Retina (tissue), 1 donor: ENCODE data around the gene C14orf180.
"Not testable (repeated sequence)": the region's sequence is repeated elsewhere in the genome, so short reads cannot be mapped to it uniquely, and the experiment has no call there.

ENCODE experiments used
- DNase-seq: peaks from one replicate; pipeline ENCODE4 v3.0.0-alpha.2; 2016

Gene C14orf180

DNA sequence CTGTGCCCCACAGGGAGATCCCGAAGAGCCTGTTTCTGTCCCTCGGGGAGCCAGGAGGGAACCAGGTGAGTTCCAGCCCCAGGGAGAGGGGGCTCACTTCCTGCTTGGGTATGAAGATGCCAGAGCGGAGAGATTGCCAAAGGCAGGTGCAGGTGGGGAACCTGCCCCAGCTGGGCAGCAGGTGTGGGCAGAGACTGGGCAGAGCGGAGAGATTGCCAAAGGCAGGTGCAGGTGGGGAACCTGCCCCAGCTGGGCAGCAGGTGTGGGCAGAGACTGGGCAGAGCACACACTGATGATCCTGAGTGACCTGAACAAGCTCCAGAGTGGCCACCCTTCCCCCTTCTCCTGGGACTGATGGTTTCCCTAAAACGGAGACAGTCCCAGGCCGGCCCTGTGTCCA, 375 bp downstream of the C14orf180 start:
- DNase-seq: not testable (repeated sequence)

DNA sequence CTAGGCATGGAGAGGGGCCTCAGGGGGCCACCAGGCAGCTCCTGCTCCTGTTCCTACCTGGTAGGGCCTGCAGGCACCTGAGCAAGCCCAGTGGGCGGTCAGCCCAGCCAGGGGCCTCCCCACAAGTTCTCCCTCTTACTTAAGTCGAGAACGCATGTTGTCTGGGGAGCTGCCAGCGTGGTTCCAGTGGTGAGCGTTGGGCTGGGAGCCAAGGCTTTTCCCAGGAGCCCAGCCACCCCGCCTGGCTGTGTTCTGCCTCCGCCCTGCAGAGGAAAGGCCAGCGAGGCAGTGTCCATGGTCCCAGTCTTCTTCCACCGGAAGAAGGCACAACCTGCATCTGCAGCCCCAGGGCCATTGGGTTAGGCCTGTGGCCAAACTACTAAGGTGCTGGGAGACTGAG, 1.4 kb downstream of the C14orf180 start:
- DNase-seq: no peak

DNA sequence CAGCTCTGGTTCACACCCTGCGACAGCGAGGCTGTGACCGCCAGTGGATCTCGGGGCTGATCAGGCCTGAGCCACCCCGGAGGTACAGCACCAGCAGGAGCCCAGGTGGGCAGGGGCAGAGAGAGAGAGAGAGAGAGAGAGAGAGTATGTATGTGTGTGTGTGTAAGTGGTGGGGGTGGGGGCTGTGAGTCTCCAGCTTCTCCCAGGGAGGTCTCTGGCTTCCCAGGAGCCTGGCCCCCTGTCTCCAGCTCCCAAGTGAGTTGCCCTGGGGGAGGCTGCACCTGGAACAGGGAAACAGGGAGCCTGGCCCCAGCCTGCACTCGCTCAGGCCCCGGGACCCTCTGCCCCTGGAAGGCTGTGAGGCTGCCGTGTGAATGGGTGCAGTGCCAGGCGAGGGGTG, 2.0 kb downstream of the C14orf180 start:
- DNase-seq: no peak

DNA sequence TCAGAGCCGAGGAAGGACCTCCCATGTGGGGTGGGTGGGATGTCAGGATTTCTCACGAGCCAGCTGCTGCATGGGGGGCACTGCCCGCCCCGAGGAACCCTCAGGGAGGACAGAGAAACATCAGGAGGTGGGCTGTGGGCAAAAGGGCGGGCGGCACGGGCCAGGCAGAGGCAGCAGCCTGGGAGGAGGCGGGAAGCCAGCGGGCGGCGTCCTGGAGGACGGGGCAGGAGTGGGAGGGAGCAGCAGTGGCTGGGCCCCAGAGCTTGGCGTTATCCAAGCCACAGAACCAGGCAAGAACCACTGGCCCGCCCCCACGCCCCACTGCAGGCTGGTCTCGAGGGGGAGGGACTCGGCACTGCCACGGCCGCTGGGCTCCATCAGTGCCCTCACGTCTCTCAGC, 2.4 kb downstream of the C14orf180 start:
- no peak for DNase-seq

DNA sequence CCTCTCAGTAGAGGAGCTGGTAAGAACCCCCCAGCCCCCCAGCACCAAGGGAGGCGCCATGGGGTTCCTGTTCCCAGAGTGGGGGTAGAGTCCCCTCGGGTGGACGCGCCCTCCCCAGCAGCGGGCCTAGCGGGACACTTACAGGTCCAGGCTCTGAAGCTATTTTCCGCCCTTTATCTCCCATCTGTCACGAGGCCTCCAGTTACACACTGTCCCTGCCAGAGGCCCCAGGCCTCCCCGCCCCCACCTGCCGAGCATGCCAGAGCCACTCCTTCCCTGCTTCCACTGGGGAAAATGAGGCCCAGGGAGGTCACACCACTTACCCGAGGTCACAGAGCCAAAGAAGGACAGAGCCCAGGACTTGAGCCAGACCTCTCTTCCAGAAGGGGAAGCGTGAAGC, 3.1 kb downstream of the C14orf180 start:
- DNase-seq: no peak

DNA sequence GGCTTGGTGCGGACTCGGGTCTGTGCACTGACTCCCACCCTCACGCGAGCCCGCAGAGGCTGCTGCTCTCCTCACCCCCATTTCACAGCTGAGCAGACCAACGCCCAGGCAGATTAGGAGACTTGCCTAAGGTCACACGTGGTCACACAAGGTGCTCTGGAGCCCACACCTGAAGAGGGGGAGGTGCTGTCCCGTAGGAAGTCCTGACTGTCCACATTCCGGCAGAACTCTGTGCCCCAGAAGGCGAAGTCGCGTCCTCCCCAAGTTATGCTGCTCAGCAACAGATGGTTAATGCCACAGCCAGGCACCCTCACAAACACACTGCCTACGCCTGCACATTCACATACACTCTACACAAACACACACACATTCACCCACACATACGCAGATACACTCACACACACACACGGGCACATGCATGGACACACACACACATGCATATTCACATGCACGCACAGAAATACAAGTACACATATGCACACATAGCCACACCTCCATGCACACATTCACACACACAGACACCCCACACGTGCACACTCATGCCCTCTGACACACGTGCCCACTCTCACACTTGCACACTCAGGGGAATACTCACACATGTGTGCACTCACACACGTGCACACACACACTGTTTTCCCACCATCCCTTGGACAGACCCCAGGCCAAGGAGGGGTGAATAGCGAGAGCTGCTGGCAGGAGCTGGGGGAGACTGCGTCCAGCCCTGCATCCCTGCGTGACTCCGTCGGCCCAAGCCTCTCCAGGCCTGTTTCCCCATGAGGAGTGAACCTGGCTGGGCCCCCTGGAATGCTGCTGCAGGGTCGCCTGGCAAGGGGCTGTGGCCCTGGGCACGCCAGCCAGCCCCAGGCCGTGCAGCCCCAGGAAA, 4.1 kb downstream of the C14orf180 start:
- no peak for DNase-seq

DNA sequence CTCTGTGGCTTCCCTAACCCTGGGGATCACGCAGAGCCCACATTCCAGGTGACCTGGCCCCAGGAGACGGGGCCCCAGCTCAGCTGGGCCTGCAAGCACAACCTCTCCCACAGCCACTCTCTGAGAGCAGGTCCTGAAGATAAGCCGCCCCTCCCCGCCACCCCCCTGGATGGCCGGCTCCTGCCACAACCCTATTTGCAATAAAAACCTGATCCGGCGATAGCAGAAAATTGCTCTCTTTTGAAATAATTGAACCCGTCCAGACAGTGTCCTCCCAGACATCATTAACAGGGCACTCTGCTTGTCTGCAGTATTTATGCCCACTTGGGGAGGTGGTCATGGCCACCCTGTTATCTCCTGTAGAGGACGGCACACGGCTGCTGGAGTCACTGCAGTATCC, 5.0 kb downstream of the C14orf180 start:
- DNase-seq: no peak

DNA sequence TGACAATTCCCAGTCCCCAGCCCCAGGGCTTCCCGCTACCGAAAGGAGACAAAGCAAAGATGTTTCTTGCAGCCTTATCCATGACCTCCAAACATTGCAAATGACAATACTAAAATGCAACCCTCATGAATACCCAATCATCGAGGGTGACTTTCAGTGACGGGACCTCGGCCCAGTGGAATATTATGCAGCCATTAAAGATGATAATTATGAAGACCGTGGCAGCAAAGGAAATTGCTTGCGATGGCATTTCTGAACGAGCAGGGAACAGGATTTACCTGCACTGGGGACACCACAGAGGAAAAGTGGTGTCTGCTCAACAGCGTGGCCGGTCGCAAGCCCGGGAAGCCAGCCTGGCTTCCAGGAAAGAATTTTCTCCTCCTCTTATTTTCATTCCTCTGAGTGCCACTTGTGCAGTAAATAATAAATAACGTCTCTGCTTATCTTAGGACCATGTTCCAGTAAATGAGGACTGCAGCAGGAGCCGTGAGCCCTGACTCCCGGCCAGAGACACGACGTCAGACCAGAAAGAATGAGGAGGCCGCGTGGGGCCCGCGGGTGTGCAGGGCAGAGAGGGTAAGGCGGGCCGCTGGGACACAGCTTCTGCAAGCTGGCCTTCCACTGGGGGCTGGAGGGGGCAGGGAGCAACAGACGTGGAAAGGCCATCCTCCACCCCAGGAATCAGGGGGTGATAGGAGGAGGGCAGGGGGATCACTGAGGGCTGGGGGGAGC, 6.6 kb downstream of the C14orf180 start:
- DNase-seq: no peak

GRCh38 chr14:104586832-104587620, 7.5 kb downstream of the C14orf180 start:
- no peak for DNase-seq

DNA sequence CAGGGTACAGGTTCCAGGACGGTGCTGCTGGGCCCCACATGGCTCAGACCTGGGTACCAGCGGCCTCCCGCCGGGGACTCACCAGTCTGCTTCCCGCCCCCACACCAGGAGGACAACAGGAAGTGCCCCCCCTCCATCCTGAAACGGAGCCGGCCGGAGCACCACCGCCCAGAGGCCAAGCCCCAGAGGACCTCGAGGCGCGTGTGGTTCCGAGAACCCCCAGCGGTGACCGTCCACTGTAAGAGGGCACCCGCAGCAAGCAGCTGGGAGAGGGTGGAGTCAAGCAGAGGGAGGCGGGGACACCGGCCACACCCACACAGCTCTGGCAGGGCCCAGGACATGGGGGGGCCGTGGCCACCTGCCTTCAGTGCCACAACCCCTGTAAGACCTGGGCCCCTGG, 8.1 kb downstream of the C14orf180 start:
- no peak for DNase-seq

DNA sequence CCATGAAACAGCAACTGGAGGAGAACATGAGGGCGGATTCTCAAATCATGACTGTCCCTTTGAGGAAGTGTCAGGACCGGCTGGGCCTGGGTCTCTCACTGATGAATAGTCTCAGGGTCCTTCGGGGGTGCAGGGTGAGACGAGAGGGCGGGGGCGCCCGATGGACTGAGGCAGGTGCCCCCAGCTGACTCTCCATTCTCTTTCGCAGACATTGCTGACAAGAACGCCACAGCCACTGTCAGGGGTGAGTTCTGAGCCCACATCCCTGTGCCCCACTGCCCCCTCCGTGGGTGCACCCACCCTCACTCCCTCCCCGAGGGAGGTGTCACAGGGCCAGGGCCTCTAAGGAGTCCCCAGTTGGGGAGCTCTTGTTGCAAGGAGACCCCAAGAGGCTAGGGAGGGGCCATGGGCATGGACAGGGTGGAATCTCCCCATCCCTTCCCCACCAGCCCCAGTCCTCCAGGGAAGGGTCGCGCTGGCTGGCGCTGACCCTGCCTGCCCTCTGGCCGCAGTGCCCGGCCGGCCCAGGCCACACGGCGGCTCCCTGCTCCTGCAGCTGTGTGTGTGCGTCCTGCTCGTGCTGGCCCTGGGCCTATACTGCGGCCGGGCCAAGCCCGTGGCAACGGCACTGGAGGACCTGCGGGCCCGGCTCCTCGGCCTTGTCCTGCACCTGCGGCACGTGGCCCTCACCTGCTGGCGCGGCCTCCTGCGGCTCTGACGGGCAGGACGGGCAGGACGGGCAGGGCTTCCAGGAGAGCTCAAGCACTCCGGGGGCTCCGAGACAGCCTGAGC, 8.7 kb downstream of the C14orf180 start:
- no peak for DNase-seq

GRCh38 chr14:104589338-104590195, 10.0 kb downstream of the C14orf180 start:
- no peak for DNase-seq

- no peak for DNase-seq
Measured at GRCh38 chr14:104590240-104590965, 10.8 kb downstream of the C14orf180 start.

DNA sequence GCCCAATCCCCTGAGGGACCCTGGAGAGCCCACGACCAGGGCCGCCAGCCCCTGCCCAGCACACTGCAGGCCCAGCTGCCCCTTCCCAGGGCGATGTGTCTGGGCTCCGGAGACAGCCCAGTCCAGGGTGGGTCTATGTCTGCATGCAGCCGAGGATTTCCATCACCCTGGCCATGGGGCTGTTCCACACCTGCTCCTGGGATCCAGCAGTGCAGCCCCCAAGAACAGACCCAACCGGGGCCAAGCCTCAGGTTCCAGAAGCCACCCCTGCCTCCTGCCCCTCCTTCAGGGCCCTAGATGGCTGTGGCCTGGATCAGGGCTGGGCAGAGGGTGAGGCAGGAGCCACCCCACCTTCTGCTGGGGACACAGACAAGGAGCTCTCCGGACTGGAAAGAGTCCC, 11.5 kb downstream of the C14orf180 start:
- DNase-seq: no peak

DNA sequence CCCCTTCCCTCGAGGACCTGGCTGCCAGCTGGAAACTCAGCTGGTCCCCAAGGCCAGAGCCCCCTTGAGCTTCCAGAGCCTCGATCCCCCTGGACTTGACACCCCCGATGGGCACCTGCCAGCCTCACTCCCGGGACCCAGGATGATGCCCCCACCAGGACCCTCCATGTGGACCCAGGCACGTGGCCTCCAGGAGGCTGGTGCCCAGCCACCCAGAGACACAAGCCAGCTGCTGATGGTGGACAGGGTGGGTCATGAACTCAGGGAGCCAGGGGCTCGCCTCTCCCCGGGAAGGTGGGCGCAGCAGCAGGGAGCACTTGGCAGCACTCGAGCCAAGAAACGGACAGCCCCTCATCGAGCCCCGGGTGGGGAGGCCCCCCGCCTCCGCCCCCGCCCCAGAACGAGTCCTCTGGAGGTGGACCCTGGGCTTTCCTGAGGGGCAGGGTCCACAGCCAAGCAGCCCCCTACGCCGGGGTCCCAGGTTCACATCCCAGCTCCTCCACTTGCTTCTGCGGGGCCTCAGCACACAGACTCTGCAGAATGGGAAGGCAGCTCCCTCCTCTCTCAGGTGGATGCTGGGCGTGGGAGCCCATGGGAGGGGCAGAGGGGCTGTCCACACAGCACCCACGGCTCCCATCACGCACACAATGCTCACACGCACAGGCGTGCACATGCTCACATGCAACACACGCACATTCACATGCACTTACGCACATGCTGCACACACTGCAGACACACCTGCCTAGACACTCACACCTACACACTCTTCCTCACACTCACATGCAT, 12.1 kb downstream of the C14orf180 start:
- DNase-seq: no peak

DNA sequence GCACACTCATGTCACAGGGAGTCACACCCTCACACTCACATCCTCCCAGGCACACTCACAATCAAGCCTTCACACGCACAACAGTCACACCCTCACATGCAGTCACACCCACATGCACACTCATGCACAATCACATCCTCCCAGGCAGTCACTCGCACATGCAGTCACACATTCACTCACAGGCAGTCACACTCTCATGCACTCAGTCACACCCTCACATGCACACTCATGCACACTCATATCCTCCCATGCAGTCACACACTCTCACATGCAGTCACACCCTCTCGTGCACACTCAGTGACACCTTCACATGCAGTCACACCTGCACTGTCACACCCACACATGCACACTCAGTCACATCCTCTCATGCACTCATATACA, 12.7 kb downstream of the C14orf180 start:
- DNase-seq: no peak

- DNase-seq: no peak
Measured at GRCh38 chr14:104592785-104593184, 13.2 kb downstream of the C14orf180 start.

DNA sequence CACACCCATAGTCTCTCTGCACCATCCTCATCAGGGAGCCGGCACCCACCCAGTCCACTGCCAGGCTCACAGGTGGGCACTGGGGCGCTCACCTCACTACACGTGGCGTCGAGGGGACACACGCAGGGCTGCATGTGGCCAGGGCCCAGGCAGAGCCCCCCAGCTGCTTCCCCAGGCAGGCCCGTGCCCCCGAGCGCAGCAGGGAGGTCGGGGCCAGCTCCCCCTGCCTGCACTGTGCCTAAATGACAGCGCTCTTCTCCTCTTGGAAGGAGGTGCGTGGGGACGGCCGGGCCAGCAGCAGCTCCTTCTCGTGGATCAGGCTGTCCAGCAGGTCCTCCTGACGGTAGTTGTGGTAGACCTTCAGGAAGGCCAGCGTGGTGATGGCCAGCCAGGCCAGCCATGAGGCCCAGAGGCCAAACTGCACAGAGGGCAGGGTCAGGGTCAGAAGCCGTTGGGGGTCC, 13.7 kb downstream of the C14orf180 start:
- DNase-seq: peak; percentile 43

DNA sequence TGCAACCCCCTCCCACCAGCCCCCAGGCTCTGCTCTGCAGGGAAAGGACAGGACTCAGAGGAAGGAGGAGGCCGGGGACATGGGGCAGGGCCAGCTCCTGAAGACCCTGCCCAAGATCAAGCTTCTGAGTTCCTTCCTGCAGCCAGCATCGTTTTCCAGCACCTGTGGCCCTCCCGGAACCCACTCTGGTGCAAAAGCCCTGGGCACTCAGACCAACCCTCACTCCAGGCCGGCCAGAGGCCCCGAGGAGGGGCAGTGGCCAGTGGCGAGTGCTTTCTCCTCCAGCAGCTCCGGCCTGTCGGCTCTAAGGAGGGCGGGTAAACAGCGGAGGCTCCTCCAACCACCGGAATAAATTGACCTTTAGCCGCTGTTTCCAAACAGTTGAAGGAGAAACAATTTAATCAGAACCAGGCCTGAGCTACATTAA, 14.2 kb downstream of the C14orf180 start:
- peak; percentile 72 for DNase-seq
